Measurements from ENCODE around the gene FOXE3. TPM values are rescaled to one million over a fixed set of nuclear protein-coding genes. Genes with fewer than 3 reads are reported as not detected.

FOXE3 gene
- total and polyA plus RNA-seq, 10 of the 15 experiments (the other 5 are each of a cell fraction or from before 2014, with no cell fraction given): 0.13 TPM; not detected in 9

DNA sequence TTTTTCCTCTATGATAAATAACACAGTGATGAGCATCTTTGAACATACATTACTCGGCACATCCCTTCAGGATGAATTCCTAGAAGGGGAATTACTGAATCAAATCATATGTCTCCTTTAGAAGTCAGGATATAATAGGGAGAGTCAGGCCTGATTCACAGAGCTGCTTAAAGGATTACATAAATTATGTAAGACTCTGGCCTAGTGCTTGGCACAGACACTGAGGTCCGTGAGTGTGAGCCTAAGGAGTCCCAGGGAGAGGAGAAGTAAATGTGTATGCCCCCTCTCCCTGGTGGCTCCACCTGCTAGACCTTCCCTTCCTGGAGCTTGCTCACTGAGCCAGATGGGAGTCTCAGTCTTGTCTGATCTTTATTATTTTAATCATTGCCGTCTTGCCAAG, 8.6 kb upstream of the FOXE3 start (continued):
- no peak for TF ChIP-seq ZNF217 (IDR thresholded peaks at IDR 0.05)
- TF ChIP-seq RBBP5 (conservative IDR thresholded peaks at IDR 0.05): no peak

DNA sequence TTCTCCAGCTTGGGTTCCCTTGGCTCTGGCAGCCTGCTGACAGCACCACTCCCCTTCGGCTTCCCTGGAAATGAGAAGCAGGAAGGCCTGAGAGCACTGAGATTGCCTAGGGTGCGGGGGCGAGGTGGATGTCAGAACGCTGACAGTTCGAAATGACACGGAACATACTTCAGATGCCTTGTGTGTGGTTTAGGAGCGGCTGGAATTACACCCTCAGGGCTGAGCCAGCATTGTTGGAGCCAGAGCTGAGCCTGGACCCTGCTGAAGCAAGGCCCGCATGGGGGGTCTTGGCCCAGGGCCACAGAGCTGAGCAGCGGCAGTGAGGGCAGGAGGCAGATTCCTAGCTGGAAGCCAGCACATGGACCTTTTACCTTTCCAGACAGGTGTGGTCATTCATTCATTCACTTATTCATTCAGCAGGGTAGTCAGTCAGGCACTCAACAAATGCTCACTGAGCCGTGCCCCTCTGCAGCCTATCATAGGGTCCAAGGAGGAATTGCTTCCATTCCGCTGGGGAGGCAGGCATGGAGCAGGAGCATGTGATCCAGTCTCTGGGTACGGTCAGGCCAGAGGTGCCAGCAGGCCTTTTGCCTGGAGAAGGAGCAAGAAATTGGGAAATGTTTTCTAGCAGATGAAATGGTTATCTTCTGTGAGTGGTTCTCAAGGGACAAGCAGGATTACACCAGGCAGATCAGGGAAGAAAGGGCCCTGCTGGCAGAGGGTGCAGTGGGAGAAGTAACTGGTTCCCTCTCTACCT, 6.6 kb upstream of the FOXE3 start:
- Histone ChIP-seq H4K20me1 (ENCODE audit: control insufficient read depth, insufficient read depth) (no peaks in the 10 kb centered on the region), H3K27me3 (replicated peaks in 1 of 2; ENCODE audit: control insufficient read depth in 2 of 2, insufficient read depth in 2 of 2, low read length in 1 of 2) (peaks cover under 1 to 1% of the 10 kb centered on the region in 2 experiments; a peak in 2 of 4 replicates), H3K36me3 (ENCODE audit: control insufficient read depth in 2 of 2, insufficient read depth in 2 of 2, low read length in 1 of 2) (no peaks in the 10 kb centered on the region), H3K4me2 (ENCODE audit: control insufficient read depth, insufficient read depth) (no peak overlapping the region), H3K9ac (ENCODE audit: control insufficient read depth, insufficient read depth, low read length) (no peak overlapping the region), H3K9me3 (replicated peaks; ENCODE audit: control insufficient read depth, insufficient read depth, low read length) (no peaks in the 10 kb centered on the region), H3K4me3 (no peak overlapping the region), H2AFZ (ENCODE audit: control insufficient read depth, low read depth, low read length) (no peak overlapping the region), H3K4me1 (ENCODE audit: control insufficient read depth, insufficient read depth, low read length) (peaks cover 5% of the 10 kb centered on the region; the same call in 1 of the 2 replicates), H3K79me2 (ENCODE audit: control insufficient read depth, insufficient read depth, low read length) (no peaks in the 10 kb centered on the region), H3K27ac (ENCODE audit: control insufficient read depth, insufficient read depth) (no peak overlapping the region)
- intact Hi-C loops (cut with micrococcal nuclease; ENCODE audit: unreplicated experiment) (no loop called here), in situ Hi-C loops (cut with MboI) (no loop called here)
- WGBS (ENCODE audit: insufficient coverage, insufficient replicate concordance, low lambda C conversion rate, missing lambda C conversion rate): 43% methylated on average over 12 of the region's 12 CpGs
- ChIA-PET POLR2A (no interaction called here), RAD21 (ENCODE audit: unreplicated experiment) (no interaction called here), SMC1A (ENCODE audit: uncharacterized antibody, unreplicated experiment) (no interaction called here), CTCF (interaction anchor here (0.7 to 3.1 kb wide), 2 partner anchors 21 to 25 kb away, joined by 3 to 14 read pairs; no protein-coding TSS in a partner anchor)
- FAIRE-seq (no peak), ATAC-seq (no peak), DNase-seq (ENCODE audit: low read depth, low spot score) (no peak)
- no TSS peak for BruUV-seq (replicated peaks)
- TF ChIP-seq, protein P1, sequence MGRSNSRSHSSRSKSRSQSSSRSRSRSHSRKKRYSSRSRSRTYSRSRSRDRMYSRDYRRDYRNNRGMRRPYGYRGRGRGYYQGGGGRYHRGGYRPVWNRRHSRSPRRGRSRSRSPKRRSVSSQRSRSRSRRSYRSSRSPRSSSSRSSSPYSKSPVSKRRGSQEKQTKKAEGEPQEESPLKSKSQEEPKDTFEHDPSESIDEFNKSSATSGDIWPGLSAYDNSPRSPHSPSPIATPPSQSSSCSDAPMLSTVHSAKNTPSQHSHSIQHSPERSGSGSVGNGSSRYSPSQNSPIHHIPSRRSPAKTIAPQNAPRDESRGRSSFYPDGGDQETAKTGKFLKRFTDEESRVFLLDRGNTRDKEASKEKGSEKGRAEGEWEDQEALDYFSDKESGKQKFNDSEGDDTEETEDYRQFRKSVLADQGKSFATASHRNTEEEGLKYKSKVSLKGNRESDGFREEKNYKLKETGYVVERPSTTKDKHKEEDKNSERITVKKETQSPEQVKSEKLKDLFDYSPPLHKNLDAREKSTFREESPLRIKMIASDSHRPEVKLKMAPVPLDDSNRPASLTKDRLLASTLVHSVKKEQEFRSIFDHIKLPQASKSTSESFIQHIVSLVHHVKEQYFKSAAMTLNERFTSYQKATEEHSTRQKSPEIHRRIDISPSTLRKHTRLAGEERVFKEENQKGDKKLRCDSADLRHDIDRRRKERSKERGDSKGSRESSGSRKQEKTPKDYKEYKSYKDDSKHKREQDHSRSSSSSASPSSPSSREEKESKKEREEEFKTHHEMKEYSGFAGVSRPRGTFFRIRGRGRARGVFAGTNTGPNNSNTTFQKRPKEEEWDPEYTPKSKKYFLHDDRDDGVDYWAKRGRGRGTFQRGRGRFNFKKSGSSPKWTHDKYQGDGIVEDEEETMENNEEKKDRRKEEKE (IDR thresholded peaks at IDR 0.05): no peak
- TF ChIP-seq MTA3 (IDR thresholded peaks at IDR 0.05; ENCODE audit: borderline replicate concordance, low read length) (no peak), TARDBP (IDR thresholded peaks at IDR 0.05; ENCODE audit: borderline replicate concordance) (no peak), MEF2A (IDR thresholded peaks at IDR 0.05; ENCODE audit: insufficient read depth, low read depth, low read length) (no peak), SMAD1 (IDR thresholded peaks at IDR 0.05; ENCODE audit: low read depth, partially characterized antibody) (no peak), CBFB (IDR thresholded peaks at IDR 0.05; ENCODE audit: low read depth) (no peak), KAT2A (conservative IDR thresholded peaks at IDR 0.05; ENCODE audit: control insufficient read depth, low read depth, low read length) (no peak), ATF7 (IDR thresholded peaks at IDR 0.05; ENCODE audit: low read depth) (no peak), RB1 (IDR thresholded peaks at IDR 0.05; ENCODE audit: borderline replicate concordance) (no peak), PML (IDR thresholded peaks at IDR 0.05; ENCODE audit: low read length) (no peak), LARP7 (IDR thresholded peaks at IDR 0.05) (no peak), ZNF217 (IDR thresholded peaks at IDR 0.05) (no peak), IKZF1 (conservative IDR thresholded peaks at IDR 0.05) (no peak), FOXK2 (IDR thresholded peaks at IDR 0.05) (no peak), KLF5 (IDR thresholded peaks at IDR 0.05; ENCODE audit: partially characterized antibody) (no peak)
- TF ChIP-seq, protein P2, sequence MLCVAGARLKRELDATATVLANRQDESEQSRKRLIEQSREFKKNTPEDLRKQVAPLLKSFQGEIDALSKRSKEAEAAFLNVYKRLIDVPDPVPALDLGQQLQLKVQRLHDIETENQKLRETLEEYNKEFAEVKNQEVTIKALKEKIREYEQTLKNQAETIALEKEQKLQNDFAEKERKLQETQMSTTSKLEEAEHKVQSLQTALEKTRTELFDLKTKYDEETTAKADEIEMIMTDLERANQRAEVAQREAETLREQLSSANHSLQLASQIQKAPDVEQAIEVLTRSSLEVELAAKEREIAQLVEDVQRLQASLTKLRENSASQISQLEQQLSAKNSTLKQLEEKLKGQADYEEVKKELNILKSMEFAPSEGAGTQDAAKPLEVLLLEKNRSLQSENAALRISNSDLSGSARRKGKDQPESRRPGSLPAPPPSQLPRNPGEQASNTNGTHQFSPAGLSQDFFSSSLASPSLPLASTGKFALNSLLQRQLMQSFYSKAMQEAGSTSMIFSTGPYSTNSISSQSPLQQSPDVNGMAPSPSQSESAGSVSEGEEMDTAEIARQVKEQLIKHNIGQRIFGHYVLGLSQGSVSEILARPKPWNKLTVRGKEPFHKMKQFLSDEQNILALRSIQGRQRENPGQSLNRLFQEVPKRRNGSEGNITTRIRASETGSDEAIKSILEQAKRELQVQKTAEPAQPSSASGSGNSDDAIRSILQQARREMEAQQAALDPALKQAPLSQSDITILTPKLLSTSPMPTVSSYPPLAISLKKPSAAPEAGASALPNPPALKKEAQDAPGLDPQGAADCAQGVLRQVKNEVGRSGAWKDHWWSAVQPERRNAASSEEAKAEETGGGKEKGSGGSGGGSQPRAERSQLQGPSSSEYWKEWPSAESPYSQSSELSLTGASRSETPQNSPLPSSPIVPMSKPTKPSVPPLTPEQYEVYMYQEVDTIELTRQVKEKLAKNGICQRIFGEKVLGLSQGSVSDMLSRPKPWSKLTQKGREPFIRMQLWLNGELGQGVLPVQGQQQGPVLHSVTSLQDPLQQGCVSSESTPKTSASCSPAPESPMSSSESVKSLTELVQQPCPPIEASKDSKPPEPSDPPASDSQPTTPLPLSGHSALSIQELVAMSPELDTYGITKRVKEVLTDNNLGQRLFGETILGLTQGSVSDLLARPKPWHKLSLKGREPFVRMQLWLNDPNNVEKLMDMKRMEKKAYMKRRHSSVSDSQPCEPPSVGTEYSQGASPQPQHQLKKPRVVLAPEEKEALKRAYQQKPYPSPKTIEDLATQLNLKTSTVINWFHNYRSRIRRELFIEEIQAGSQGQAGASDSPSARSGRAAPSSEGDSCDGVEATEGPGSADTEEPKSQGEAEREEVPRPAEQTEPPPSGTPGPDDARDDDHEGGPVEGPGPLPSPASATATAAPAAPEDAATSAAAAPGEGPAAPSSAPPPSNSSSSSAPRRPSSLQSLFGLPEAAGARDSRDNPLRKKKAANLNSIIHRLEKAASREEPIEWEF (IDR thresholded peaks at IDR 0.05; ENCODE audit: insufficient replicate concordance, low read depth, low read length): no peak
